GM12801 (cell line): ENCODE data around the gene PXMP2.

ENCODE experiments used
- TF ChIP-seq, protein P1 (sequence below): IDR thresholded peaks from one replicate; pipeline ENCODE4 v1.5.1; 2011; ENCODE audit warnings: control low read depth; ENCODE audit not compliant: insufficient read length; ENCODE audit errors: extremely low read depth

PXMP2 gene

DNA sequence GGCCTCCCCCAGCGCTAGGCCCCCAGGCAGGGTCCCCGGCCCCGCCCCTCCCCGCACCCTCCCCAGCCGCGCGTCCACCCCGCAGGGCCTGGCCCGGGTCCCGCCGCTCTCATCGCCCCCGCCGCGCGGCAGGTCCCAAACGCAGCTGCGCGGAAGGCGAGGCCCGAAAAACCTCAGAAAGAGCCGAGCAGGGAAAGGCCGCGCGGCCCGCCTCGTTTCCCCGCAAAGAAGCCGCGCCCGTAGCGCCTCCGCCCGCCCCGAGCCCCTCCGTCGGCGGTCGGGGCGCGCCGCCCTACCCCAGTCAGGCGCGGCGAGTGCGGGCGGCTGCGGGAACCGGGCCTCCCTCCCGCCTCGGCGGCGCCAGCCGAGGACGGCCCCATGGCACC, 569 bp upstream of the PXMP2 start:
- TF ChIP-seq, protein P1, sequence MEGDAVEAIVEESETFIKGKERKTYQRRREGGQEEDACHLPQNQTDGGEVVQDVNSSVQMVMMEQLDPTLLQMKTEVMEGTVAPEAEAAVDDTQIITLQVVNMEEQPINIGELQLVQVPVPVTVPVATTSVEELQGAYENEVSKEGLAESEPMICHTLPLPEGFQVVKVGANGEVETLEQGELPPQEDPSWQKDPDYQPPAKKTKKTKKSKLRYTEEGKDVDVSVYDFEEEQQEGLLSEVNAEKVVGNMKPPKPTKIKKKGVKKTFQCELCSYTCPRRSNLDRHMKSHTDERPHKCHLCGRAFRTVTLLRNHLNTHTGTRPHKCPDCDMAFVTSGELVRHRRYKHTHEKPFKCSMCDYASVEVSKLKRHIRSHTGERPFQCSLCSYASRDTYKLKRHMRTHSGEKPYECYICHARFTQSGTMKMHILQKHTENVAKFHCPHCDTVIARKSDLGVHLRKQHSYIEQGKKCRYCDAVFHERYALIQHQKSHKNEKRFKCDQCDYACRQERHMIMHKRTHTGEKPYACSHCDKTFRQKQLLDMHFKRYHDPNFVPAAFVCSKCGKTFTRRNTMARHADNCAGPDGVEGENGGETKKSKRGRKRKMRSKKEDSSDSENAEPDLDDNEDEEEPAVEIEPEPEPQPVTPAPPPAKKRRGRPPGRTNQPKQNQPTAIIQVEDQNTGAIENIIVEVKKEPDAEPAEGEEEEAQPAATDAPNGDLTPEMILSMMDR: no peak

GRCh38 chr12:132689227-132689626, 1.8 kb downstream of the PXMP2 start:
- TF ChIP-seq, protein P1: no peak

- TF ChIP-seq, protein P1: no peak
Observed at GRCh38 chr12:132690112-132690511, 2.7 kb downstream of the PXMP2 start.

- TF ChIP-seq, protein P1: no peak
Observed at GRCh38 chr12:132695431-132695830, 8.0 kb downstream of the PXMP2 start.

DNA sequence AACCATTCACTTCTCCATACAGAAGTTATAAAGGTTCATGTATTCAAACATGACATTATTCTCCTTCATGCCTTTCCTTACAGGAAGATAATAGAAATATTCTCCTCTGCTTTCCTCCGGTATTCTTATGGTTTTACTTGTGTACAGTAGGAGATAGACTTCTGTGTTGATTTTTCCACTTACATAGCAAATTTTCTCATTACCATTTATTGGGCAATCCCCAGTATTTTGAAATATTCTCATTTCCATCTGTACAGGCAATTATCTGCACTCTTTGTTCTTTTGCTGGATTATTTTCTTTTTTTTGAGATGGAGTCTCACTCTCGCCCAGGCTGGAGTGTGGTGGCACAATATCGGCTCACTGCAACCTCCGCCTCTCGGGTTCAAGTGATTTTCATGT, 11.0 kb downstream of the PXMP2 start:
- TF ChIP-seq, protein P1: no peak

- TF ChIP-seq, protein P1: no peak
Observed at GRCh38 chr12:132700212-132700822, 12.9 kb downstream of the PXMP2 start.

DNA sequence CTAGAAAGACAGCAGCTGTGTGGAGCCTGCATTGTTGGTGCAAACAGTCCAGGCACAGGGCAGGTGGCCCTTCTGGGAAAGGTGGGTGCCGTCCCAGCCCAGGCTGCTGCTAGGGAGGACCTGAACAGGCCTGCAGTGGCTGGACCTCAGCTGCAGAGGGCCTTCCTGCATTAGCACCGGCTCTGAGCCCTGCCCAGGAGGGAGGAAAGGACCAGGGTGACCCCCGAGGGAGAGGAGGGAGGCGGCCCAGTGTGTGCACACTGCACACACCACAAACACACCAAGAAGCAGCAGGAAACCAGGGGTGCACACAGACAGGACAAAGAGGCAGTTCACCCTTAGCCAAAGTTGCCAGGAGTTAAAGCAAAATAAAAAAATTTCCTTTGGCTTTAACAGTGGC, 15.3 kb downstream of the PXMP2 start:
- TF ChIP-seq, protein P1: no peak
